ENCODE data around the gene NCOA1. TPM values are rescaled to one million over a fixed set of nuclear protein-coding genes. Genes with fewer than 3 reads are reported as not detected.
A peak's percentile ranks its signal among the peaks of the same experiment; 100 is the strongest.

NCOA1 gene
- total RNA-seq, 4 donors from 2014 or later, result 33.9 to 91.2 (median 60.1) TPM

- no peaks in the 10 kb centered on the region for H3K9me3 ChIP-seq
- DNase-seq, result no peak
- intact Hi-C loops (cut with DNase I; ENCODE audit: low total_unique reads) (no loop called here), in situ Hi-C loops (cut with MboI; ENCODE audit: low sequenced_read_pairs in 4 of 4) (no loop called here)
- no peak overlapping the region for H3K4me3 ChIP-seq
- TF ChIP-seq CTCF (IDR thresholded peaks at IDR 0.05 in 4 of 5, conservative IDR thresholded peaks at IDR 0.05 in 1 of 5) (no peak), POLR2A (IDR thresholded peaks at IDR 0.05) (no peak)
- H3K27me3 ChIP-seq, result no peaks in the 10 kb centered on the region
- ATAC-seq, result no peak
- peaks cover 38 to 49% of the 10 kb centered on the region in 2 donors for H3K4me1 ChIP-seq
- no peak overlapping the region for H3K27ac ChIP-seq
- H3K36me3 ChIP-seq, result no peaks in the 10 kb centered on the region
These were observed 23.8 kb downstream of the NCOA1 start for GRCh38 chr2:24514820-24515219.

GRCh38 chr2:24515335-24515734 lies 24.3 kb downstream of the NCOA1 start:
- ATAC-seq (no peak), DNase-seq (no peak)
- Histone ChIP-seq H3K36me3 (no peaks in the 10 kb centered on the region), H3K4me1 (peaks cover 39 to 52% of the 10 kb centered on the region in 2 donors), H3K4me3 (no peak overlapping the region), H3K27ac (no peak overlapping the region), H3K27me3 (no peaks in the 10 kb centered on the region), H3K9me3 (no peaks in the 10 kb centered on the region)
- in situ Hi-C loops (cut with MboI; ENCODE audit: low sequenced_read_pairs in 4 of 4), result no loop called here
- no peak for TF ChIP-seq CTCF (IDR thresholded peaks at IDR 0.05 in 4 of 5, conservative IDR thresholded peaks at IDR 0.05 in 1 of 5)
- intact Hi-C loops (cut with DNase I; ENCODE audit: low total_unique reads), result no loop called here

DNA sequence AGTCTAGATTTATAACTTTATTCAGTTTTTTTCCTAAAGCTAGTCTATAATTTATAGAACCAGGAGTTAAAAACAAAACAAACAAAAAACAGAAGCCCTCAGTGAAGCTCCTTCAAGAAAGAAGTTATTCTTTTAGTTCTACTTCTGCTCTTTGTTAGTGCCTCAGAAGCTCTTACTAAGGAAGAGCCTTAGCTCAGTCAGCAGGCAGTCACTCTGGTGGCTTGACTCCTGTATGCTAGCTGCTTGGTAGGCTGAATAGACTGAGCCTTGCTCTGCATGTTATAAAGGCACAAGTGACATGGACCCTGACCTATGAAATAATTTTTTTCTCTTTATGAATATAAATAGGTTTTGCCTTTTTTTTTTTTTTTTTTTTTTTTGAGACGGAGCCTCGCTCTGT lies 24.8 kb downstream of the NCOA1 start:
- no peaks in the 10 kb centered on the region for H3K9me3 ChIP-seq
- H3K27me3 ChIP-seq, result no peaks in the 10 kb centered on the region
- TF ChIP-seq CTCF (IDR thresholded peaks at IDR 0.05 in 4 of 5, conservative IDR thresholded peaks at IDR 0.05 in 1 of 5), result no peak
- TF ChIP-seq POLR2A (IDR thresholded peaks at IDR 0.05), result no peak
- no peak overlapping the region for H3K4me3 ChIP-seq
- ATAC-seq (no peak), DNase-seq (no peak)
- no peak overlapping the region for H3K27ac ChIP-seq
- intact Hi-C loops (cut with DNase I; ENCODE audit: low total_unique reads), result no loop called here
- H3K36me3 ChIP-seq, result no peaks in the 10 kb centered on the region
- H3K4me1 ChIP-seq, result peaks cover 44 to 54% of the 10 kb centered on the region in 2 donors
- in situ Hi-C loops (cut with MboI; ENCODE audit: low sequenced_read_pairs in 4 of 4), result no loop called here

- in situ Hi-C loops (cut with MboI; ENCODE audit: low sequenced_read_pairs in 4 of 4), result no loop called here
- no peak for DNase-seq
- no peaks in the 10 kb centered on the region for H3K36me3 ChIP-seq
- no peak for TF ChIP-seq CTCF (IDR thresholded peaks at IDR 0.05 in 4 of 5, conservative IDR thresholded peaks at IDR 0.05 in 1 of 5)
- no peak for TF ChIP-seq POLR2A (IDR thresholded peaks at IDR 0.05)
- intact Hi-C loops (cut with DNase I; ENCODE audit: low total_unique reads), result no loop called here
- H3K27ac ChIP-seq, result peak overlapping the region in 1 of 4 donors; percentile 30
- no peaks in the 10 kb centered on the region for H3K9me3 ChIP-seq
- no peak for ATAC-seq
- no peak overlapping the region for H3K4me3 ChIP-seq
- peaks cover 42 to 49% of the 10 kb centered on the region in 2 donors for H3K4me1 ChIP-seq
- no peaks in the 10 kb centered on the region for H3K27me3 ChIP-seq
These were observed 26.2 kb downstream of the NCOA1 start for GRCh38 chr2:24517247-24517646.

DNA sequence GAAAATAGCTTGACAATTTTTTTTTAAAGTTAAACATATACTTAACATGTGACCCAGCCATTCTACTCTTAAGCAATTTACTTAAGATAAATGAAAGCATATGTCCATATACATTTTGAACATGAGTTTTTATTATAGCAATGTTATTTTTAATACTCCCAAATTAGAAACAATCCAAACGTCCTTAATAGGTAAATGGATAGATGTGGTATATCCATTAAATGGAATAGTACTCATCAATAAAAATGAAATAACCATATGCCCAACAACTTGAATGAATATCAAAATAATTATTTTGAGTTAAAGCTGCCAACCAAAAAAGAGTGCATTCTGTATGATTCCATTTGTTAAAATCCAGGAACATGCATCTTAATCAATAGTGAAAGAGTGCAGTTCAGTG lies 29.1 kb downstream of the NCOA1 start:
- Histone ChIP-seq H3K36me3 (no peaks in the 10 kb centered on the region), H3K27ac (no peak overlapping the region), H3K9me3 (no peaks in the 10 kb centered on the region), H3K27me3 (no peaks in the 10 kb centered on the region), H3K4me1 (peaks cover 29 to 35% of the 10 kb centered on the region in 2 donors), H3K4me3 (no peak overlapping the region)
- TF ChIP-seq POLR2A (IDR thresholded peaks at IDR 0.05) (no peak), CTCF (IDR thresholded peaks at IDR 0.05 in 4 of 5, conservative IDR thresholded peaks at IDR 0.05 in 1 of 5) (no peak)
- ATAC-seq (no peak), DNase-seq (no peak)
- in situ Hi-C loops (cut with MboI; ENCODE audit: low sequenced_read_pairs in 4 of 4), result no loop called here
- intact Hi-C loops (cut with DNase I; ENCODE audit: low total_unique reads), result no loop called here
